ENCODE data around the gene IL1A.

Gene IL1A

GRCh38 chr2:112764071-112765044 lies 19.9 kb downstream of the IL1A start, which contains the start of gene CKAP2L:
CKAP2L (minus strand) TSS chr2:112764609; CDS start chr2:112764598, 11 bp downstream.
- DNase-seq (ENCODE audit: low read depth, low spot score) = peak; percentile 95

- DNase-seq (ENCODE audit: low read depth, low spot score) = no peak
Observed at GRCh38 chr2:112762276-112762675, 22.0 kb downstream of the IL1A start.

- no peak for DNase-seq (ENCODE audit: low read depth, low spot score)
Observed at GRCh38 chr2:112760149-112760548, 24.1 kb downstream of the IL1A start.

GRCh38 chr2:112758711-112759110 lies 25.6 kb downstream of the IL1A start:
- no peak for DNase-seq (ENCODE audit: low read depth, low spot score)

- DNase-seq (ENCODE audit: low read depth, low spot score) = no peak
Observed at GRCh38 chr2:112757265-112757664, 27.0 kb downstream of the IL1A start.

- no peak for DNase-seq (ENCODE audit: low read depth, low spot score)
Observed at GRCh38 chr2:112756207-112756606, 28.1 kb downstream of the IL1A start.

GRCh38 chr2:112755444-112755843 lies 28.8 kb downstream of the IL1A start:
- no peak for DNase-seq (ENCODE audit: low read depth, low spot score)

GRCh38 chr2:112754564-112754963 lies 29.7 kb downstream of the IL1A start:
- DNase-seq (ENCODE audit: low read depth, low spot score) = no peak

DNA sequence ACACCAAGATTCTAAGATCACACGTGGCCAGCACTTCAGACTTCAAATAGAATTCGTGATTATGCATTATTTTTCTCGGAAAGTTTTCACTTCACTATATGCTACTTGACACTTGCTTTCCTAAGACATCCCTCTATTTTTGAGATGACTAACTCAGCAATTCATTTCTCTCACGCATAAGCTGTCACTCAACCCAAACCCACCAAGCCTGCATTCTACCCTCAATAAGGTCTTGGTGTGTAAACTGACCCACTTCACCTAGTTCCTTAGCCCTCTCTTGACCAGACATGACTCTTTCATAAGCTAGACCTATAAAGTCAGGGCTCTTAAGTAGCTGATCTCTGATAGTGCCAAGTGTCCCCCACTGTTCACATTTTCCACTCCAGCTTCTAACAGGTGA lies 31.6 kb downstream of the IL1A start:
- no peak for DNase-seq (ENCODE audit: low read depth, low spot score)

- DNase-seq (ENCODE audit: low read depth, low spot score) = no peak
Observed at GRCh38 chr2:112751451-112752197, 32.7 kb downstream of the IL1A start.

DNA sequence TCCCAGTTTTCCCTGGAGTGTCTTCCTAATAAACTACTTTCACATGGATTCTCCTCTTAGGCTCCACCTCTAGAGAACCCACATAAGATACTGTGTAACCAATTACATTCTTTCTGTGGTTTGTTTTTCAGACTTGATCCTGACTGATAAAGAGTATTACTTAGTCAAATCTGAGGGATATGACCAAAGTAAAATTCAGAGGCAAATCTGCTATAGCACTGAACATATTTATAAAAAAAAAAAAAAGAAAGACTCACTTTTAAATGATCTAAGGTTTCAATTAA lies 33.8 kb downstream of the IL1A start:
- no peak for DNase-seq (ENCODE audit: low read depth, low spot score)

- DNase-seq (ENCODE audit: low read depth, low spot score) = peak; percentile 29
Observed at GRCh38 chr2:112749755-112750559, 34.3 kb downstream of the IL1A start.

GRCh38 chr2:112740527-112740926 lies 43.8 kb downstream of the IL1A start:
- no peak for DNase-seq (ENCODE audit: low read depth, low spot score)

DNA sequence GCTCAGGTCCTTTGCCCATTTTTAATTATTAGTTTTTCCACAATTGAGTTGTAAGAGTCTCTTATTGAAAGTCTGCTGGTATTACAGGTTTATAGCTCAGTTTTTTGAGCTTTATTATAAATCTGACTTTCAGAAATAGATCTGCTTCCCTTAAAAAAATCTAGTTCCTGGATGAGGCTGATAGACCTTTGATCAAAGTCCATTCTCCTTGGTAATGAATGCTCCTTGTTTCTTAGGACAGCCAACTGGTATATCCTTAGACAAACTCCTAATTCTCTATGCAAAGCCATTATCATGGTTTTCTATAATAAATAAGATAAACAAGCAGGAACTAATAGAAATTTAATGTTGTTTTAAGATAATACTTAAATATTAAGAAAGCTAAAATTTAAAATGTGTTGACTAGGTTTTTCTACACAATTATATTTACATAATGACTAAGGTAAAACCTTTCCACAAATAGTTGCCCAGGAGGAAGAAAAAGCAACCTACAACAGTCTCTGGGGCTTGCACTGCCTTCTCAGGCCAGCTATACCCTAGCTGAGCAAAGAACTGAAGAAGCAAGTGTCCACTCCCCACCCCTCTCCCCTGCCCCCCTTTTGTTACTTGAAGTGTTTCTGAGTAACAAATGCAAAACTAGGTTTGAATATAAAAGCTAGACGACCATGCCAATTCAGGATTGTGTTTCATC lies 46.6 kb downstream of the IL1A start:
- no peak for DNase-seq (ENCODE audit: low read depth, low spot score)

- DNase-seq (ENCODE audit: low read depth, low spot score) = no peak
Observed at GRCh38 chr2:112733871-112734270, 50.4 kb downstream of the IL1A start.

GRCh38 chr2:112733456-112733855 lies 50.8 kb downstream of the IL1A start:
- DNase-seq (ENCODE audit: low read depth, low spot score) = no peak

DNA sequence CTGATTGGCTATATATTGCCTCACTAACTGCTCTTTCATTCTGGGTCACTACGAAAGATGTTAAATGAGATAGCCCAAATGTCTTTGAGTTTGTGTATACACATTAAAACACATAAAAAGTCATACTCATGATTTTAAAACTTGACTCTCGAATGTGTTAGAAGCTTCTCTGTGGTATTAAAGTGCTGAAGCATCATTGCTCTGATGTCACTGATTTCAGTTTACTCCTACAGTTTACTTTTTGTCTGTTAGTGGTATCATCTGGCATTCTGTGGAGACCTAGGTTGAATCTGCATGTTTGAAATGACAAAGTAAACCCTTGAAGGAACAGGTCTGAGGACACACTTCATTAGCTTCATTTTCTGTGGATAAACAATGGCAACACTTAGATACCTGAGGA lies 52.8 kb downstream of the IL1A start:
- no peak for DNase-seq (ENCODE audit: low read depth, low spot score)

DNA sequence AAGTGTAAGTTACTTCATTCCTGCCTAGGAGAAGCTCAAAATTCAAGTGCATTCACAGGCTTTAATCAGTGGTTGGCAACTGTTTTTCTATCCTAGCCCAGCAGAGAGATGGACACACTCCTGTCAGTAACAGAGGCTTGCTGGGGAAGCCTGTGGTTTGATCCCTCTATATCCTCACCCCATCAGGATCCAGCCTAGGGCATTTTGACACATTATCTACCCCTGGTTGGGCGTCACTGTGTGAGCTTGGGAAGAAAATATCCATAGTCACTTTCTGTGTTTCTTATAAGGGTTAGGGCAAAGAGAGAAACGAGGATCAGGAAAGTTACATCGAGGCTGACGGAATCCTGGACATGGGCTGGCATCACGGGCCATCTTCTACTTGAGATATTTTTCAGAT lies 53.5 kb downstream of the IL1A start:
- no peak for DNase-seq (ENCODE audit: low read depth, low spot score)

- DNase-seq (ENCODE audit: low read depth, low spot score) = no peak
Observed at GRCh38 chr2:112730216-112730615, 54.1 kb downstream of the IL1A start.

DNA sequence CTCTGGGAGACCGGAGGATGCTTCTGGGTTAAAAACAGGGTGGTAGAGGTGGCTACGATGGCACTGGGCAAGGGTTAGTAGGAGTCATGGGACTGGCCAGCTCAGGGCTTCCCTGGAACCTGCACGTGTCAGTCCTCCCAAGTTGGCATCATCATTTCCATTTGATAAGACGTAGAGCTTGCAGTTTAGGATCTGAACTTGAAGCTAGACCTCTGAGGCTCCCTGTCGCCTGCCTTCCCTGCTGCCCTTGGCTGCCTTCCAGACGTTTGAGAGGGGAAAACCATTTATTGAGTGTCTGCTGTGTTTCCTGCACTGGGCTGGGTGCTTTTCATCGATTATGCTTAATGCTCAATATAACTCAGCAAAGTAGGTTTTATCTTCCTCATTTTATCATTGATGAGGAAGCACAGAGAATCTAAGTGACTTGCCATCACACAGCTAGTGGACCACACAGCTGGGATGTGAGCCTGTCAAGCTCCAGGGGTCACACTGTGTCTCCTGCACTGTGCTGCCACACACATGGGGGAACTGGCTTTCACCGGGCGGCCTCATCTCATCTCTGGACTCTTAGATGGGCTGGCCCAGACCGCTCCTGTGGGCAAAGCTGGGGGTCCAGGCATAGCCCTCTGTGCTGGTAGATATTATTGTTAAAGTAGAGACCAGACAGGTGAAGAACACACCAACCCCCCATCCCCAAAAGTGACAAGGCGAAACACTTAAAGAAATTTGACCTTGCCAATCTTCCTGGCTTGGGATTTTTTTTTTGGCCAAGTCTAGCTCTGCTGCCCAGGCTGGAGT lies 55.7 kb downstream of the IL1A start:
- no peak for DNase-seq (ENCODE audit: low read depth, low spot score)

GRCh38 chr2:112728029-112728362 lies 56.3 kb downstream of the IL1A start:
- no peak for DNase-seq (ENCODE audit: low read depth, low spot score)

Measured in brain pericyte (primary cell).